GM21786 (cell line): ENCODE measurements around the gene CDK12.
A peak's percentile ranks its signal among the peaks of the same experiment; 100 is the strongest.
"Not testable (repeated sequence)": the region's sequence is repeated elsewhere in the genome, so short reads cannot be mapped to it uniquely, and the experiment has no call there.

ENCODE experiments used
- ATAC-seq: cut with Tn5 transposase; IDR thresholded peaks from one replicate; pipeline ENCODE4 v1.9.1; 2021; ENCODE audit not compliant: unreplicated experiment

Gene CDK12

DNA sequence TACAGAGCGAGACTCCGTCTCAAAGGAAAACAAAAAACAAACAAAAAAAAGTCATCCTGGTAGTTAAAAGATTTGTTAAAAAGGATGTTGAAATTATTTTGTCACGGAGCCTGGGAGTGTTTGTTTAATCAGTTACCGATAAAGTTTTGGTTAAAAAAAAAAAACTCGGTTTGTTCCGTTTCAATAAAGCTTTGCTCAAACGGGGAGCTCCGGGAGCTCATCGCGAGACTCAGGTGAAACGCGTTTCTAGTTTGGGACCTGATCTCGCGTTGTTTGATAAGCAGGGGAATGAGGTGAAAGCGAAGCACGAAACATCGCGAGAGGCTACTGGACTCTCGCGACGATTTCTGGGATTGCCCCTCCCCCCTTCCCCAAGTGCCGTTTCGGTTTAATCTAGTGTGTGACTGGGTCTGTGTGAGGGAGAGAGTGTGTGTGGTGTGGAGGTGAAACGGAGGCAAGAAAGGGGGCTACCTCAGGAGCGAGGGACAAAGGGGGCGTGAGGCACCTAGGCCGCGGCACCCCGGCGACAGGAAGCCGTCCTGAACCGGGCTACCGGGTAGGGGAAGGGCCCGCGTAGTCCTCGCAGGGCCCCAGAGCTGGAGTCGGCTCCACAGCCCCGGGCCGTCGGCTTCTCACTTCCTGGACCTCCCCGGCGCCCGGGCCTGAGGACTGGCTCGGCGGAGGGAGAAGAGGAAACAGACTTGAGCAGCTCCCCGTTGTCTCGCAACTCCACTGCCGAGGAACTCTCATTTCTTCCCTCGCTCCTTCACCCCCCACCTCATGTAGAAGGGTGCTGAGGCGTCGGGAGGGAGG is at the start of gene CDK12:
Gene CDK12 (plus strand): TSS at position 374 of the 813 bp plus-strand sequence. CDS start 586 bp downstream, outside the sequence.
- ATAC-seq, result peak; percentile 72

DNA sequence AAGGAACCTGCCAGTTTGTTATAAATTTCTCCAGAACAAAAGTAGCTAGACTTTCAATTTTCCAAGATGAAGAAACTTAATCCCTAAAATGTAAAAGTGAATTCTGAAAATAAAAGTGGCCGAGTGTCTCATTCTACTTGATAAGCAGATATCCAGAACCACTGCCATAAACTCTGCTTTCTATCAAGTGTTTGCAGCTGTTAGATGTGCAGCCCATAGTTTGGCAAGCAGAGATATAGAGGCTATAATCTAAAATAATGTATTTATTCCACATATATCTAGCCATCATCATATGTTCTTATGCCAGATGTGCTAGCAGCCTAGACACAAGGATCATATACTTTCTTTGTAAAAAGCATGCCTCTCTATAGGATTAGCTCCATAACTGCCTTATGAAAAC is 45.1 kb upstream of the CDK12 start:
- no peak for ATAC-seq

DNA sequence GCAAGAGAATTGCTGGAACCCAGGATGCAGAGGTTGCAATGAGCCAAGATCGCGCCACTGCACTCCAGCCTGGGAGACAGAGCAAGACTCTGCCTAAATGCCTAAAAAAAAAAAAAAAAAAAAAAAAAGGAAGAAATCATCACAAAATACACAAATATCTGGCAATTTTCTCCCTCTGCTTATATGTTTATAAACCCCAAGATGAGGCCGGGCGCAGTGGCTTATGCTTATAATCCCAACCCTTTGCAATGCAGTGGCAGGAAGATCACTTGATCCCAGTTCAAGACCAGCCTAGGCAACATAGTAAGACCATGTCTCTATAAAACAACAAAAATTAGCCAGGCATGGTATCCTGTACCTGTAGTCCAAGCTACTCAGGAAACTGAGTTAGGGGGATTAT is 31.7 kb upstream of the CDK12 start:
- ATAC-seq, result no peak

DNA sequence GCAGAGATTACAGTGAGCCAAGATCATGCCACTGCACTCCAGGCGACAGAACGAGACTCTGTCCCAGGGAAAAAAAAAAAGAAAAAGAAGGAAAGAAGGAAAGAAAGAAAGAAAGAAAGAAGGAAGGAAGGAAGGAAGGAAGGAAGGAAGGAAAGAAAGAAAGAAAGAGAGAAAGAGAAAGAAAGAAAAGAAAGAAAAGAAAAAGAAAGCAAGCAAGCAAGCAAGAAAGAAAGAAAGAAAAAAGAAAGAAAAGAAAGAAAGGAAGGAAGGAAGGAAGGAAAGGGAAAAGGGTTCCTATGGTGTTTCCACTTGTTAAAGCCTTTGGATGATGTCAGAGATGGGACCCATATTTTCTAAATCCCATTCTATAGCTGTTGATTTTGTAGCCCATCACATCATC is 21.4 kb upstream of the CDK12 start:
- not testable (repeated sequence) for ATAC-seq

GRCh38 chr17:39443326-39443725 is 18.0 kb upstream of the CDK12 start:
- ATAC-seq, result no peak

- ATAC-seq, result no peak
Observed at GRCh38 chr17:39447561-39447960, 13.7 kb upstream of the CDK12 start.

DNA sequence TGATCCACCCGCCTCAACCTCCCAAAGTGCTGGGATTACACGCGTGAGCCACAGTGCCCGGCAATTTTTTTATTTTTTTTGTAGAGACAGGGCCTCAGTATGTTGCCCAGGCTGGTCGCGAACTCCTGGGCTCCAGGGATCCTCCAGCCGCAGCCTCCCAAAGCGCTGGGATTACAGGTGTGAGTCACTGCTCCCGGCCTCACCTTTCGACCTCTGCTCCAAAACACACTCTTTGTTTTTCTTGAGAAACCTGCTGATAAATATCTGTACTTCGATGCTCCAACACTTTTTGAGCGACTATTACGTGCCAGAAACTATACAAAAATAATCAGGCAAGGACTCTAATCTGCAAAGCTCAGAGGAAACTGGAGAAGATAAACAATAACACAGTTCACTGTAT is 11.2 kb upstream of the CDK12 start:
- no peak for ATAC-seq

- ATAC-seq, result peak; percentile 85
Observed at GRCh38 chr17:39450847-39451581, 10.3 kb upstream of the CDK12 start, which contains the start of gene MED1. MED1 (minus strand) TSS chr17:39451263; CDS start chr17:39451062, 201 bp downstream.

DNA sequence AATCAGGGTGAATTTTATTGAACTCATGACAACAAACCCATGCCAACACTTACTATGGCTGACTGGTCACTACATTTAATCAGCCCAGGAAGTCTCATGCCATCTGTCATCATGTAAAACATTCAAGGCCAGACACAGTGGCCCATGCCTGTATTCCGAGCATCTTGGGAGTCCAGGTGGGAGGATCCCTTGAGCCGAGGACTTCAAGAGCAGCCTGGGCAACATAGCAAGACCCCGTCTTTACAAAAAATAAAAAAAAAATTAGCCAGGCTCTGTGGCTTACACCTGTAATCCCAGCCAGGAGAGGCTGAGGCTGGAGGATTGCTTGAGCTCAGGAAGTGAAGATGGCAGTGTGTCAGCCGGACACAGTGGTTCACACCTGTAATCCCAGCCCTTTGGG is 5.4 kb upstream of the CDK12 start:
- no peak for ATAC-seq

GRCh38 chr17:39461926-39462569 is 762 bp downstream of the CDK12 start:
- ATAC-seq, result no peak

DNA sequence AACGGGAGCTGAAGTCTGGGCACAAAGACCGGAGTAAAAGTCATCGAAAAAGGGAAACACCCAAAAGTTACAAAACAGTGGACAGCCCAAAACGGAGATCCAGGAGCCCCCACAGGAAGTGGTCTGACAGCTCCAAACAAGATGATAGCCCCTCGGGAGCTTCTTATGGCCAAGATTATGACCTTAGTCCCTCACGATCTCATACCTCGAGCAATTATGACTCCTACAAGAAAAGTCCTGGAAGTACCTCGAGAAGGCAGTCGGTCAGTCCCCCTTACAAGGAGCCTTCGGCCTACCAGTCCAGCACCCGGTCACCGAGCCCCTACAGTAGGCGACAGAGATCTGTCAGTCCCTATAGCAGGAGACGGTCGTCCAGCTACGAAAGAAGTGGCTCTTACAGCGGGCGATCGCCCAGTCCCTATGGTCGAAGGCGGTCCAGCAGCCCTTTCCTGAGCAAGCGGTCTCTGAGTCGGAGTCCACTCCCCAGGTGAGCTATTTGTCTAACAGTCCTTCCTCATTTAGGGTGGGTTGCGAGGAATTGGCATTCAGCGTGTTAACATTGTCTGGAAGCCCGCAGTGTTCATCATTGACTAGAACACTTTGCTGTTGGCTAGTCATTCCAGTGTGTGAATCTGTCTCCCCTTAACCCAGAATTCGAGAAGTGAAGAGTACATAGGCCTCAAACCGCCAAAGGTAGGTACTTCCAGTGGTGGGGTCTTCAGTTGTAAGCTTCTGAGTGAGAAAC is 1.5 kb downstream of the CDK12 start:
- no peak for ATAC-seq

DNA sequence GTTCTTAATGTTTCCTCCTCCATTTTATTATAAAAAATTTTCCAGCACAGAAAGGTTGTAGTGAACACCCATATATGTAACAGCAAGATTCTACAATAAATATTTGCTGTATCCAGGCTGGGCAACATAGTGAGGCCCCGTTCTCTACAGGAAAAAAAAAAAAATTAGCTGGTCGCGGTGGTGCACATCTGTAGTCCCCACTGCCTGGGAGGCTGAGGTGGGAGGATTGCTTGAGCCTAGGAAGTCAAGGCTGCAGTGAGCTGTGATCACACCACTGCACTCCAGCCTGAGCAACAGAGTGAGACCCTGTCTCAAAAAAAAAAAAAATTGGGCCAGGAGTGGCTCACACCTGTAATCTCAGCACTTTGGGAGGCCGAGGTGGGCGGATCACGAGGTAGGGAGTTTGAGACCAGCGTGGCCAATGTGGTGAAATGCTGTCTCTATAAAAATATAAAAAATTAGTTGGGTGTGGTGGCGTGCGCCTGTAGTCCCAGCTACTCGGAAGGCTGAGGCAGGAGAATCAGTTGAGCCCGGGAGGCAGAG is 3.4 kb downstream of the CDK12 start:
- ATAC-seq, result not testable (repeated sequence)

DNA sequence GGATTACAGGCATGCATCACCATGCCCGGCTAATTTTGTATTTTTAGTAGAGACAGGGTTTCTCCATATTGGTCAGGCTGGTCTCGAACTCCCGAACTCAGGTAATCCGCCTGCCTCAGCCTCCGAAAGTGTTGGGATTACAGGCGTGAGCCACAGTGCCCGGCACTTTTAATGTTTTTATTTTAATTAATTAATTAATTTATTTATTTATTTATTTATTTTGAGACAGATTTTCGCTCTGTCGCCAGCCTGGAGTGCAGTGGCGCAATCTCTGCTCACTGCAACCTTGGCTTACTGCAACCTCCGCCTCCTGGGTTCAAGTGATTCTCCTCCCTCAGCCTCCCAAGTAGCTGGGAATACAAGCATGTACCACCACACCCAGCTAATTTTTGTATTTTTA is 7.3 kb downstream of the CDK12 start:
- ATAC-seq, result not testable (repeated sequence)

- no peak for ATAC-seq
Observed at GRCh38 chr17:39473310-39473709, 12.0 kb downstream of the CDK12 start.

DNA sequence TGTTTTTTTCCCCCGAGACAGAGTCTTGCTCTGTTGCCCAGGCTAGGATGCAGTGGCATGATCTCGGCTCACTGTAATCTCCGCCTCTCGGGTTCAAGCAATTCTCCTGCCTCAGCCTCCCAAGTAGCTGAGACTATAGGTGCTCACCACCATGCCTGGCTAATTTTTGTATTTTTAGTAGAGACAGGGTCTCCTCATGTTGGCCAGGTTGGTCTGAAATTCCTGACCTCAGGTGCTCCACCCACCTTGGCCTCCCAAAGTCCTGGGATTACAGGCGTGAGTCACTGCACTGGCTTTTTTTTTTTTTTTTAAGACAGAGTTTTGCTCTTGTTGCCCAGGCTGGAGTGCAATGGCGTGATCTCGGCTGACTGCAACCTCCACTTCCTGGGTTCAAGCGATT is 18.3 kb downstream of the CDK12 start:
- ATAC-seq, result not testable (repeated sequence)

- no peak for ATAC-seq
Observed at GRCh38 chr17:39483506-39483905, 22.2 kb downstream of the CDK12 start.

GRCh38 chr17:39484178-39484577 is 22.9 kb downstream of the CDK12 start:
- no peak for ATAC-seq

DNA sequence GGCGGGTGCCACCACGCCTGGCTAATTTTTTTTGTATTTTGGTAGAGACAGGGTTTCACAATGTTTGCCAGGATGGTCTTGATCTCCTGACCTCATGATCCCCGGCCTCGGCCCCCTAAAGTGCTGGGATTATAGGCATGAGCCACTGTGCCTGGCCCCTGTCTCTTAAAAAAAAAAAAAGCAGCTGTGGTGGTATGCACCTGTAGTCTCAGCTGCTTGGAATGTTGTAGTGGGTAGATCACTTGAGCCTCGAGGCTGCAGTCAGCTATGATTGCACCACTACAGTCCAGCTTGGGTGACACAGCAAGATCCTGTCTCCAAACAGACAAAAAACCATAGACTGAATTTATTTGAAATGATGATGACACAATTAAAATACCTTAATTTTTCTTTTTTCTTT is 24.3 kb downstream of the CDK12 start:
- ATAC-seq, result no peak

GRCh38 chr17:39486242-39486641 is 25.0 kb downstream of the CDK12 start:
- no peak for ATAC-seq

- ATAC-seq, result not testable (repeated sequence)
Observed at GRCh38 chr17:39487490-39487889, 26.2 kb downstream of the CDK12 start.

- ATAC-seq, result no peak
Observed at GRCh38 chr17:39487946-39488345, 26.7 kb downstream of the CDK12 start.
